Smooth muscle cell (in vitro differentiated cells): ENCODE results near the gene STATH. TPM values are rescaled to one million over a fixed set of nuclear protein-coding genes. Genes with fewer than 3 reads are reported as not detected.

Source experiments
- DNase-seq: peaks from one replicate; lab custom pipeline; 2025; ENCODE audit not compliant: unreplicated experiment; lab: John Stamatoyannopoulos, UW
- H2AFZ ChIP-seq: fragments of 200-600 bp; sonication (generic); 2 replicates; pipeline ENCODE4 v1.6.0; 2016; ENCODE audit warnings: antibody characterized with exemption, low read depth, mild to moderate bottlenecking
- H3F3A ChIP-seq: fragments of 200-600 bp; sonication (generic); 2 replicates; pipeline ENCODE4 v1.6.0; 2017; ENCODE audit warnings: antibody characterized with exemption, low read depth
- H3K27ac ChIP-seq: fragments of 200-600 bp; sonication (generic); 2 replicates; pipeline ENCODE4 v1.5.1; 2016; ENCODE audit warnings: low read depth, mild to moderate bottlenecking
- H3K27me3 ChIP-seq: fragments of 200-600 bp; sonication (generic); 2 replicates; pipeline ENCODE4 v1.6.1; 2016; ENCODE audit warnings: low read depth, mild to moderate bottlenecking
- H3K36me3 ChIP-seq: fragments of 200-600 bp; sonication (generic); 2 replicates; pipeline ENCODE4 v1.5.1; 2016; ENCODE audit warnings: low read depth
- H3K4me1 ChIP-seq: fragments of 200-600 bp; sonication (generic); 2 replicates; pipeline ENCODE4 v1.5.1; 2016; ENCODE audit warnings: low read depth
- H3K4me2 ChIP-seq: fragments of 200-600 bp; sonication (generic); 2 replicates; pipeline ENCODE4 v1.6.0; 2016; ENCODE audit warnings: mild to moderate bottlenecking
- H3K4me3 ChIP-seq: fragments of 200-600 bp; sonication (generic); 2 replicates; pipeline ENCODE4 v1.5.1; 2016; ENCODE audit warnings: mild to moderate bottlenecking
- H3K79me2 ChIP-seq: fragments of 200-600 bp; sonication (generic); 2 replicates; pipeline ENCODE4 v1.6.0; 2016; ENCODE audit warnings: low read depth, mild to moderate bottlenecking
- H3K9ac ChIP-seq: fragments of 200-600 bp; sonication (generic); 2 replicates; pipeline ENCODE4 v1.6.0; 2016; ENCODE audit warnings: low read depth
- H3K9me3 ChIP-seq: fragments of 200-600 bp; sonication (generic); replicated peaks from 2 replicates; pipeline ENCODE4 v1.5.1; 2016; ENCODE audit warnings: low read depth
- H4K20me1 ChIP-seq: fragments of 200-600 bp; sonication (generic); 2 replicates; pipeline ENCODE4 v1.6.0; 2016; ENCODE audit warnings: low read depth
- CTCF ChIP-seq: fragments of 200-600 bp; sonication (generic); IDR thresholded peaks from 2 replicates; pipeline ENCODE4 v1.5.1; 2017; ENCODE audit warnings: borderline replicate concordance, mild to moderate bottlenecking, antibody characterized with exemption; ENCODE audit not compliant: insufficient read depth, poor library complexity, severe bottlenecking
- WGBS: methylation state at CpG from one replicate; pipeline ENCODE4 v1.1.7; 2016; ENCODE audit warnings: low lambda C conversion rate; 5-methylcytosine and 5-hydroxymethylcytosine counted together
- polyA plus RNA-seq: library from polyadenylated mRNA; unstranded; fragments of >200 nt; fragmentation: Nextera tagmentation; extraction: Ambion mirVana; gene quantifications from 2 replicates; pipeline ENCODE4 v1.2.1, GENCODE V29; 2016
- total RNA-seq: library from RNA; depleted of rRNA; stranded (reverse); fragments of >200 nt; gene quantifications from 2 replicates; pipeline ENCODE4 v1.2.3, GENCODE V29; 2014

The STATH gene
- total RNA-seq (not detected in 2 replicates), polyA plus RNA-seq (not detected in 2 replicates)

GRCh38 chr4:69995526-69996016, at the start of gene STATH:
Gene STATH, plus strand, starts transcription at chr4:69995966. Its CDS starts 2,472 bp downstream, at chr4:69998438.
- no peaks in the 10 kb centered on the region for H4K20me1 ChIP-seq
- no peak within 1 kb of the TSS for H3K9ac ChIP-seq
- no peaks in the 10 kb centered on the region for H3K4me1 ChIP-seq
- no peaks in the 10 kb centered on the region for H3F3A ChIP-seq
- no peak within 1 kb of the TSS for H2AFZ ChIP-seq
- no peak within 1 kb of the TSS for H3K4me2 ChIP-seq
- no peaks in the 10 kb centered on the region for H3K36me3 ChIP-seq
- H3K27me3 ChIP-seq: no peaks in the 10 kb centered on the region
- 52% methylated on average over 3 of the region's 3 CpGs for whole genome bisulfite sequencing
- H3K27ac ChIP-seq: no peak within 1 kb of the TSS
- no peaks in the 10 kb centered on the region for H3K9me3 ChIP-seq
- H3K4me3 ChIP-seq: no peak within 1 kb of the TSS
- TF ChIP-seq CTCF: no peak
- H3K79me2 ChIP-seq: no peaks in the 10 kb centered on the region
- DNase-seq: no peak

GRCh38 chr4:69951602-69952001, 44.2 kb upstream of the STATH start:
- no peaks in the 10 kb centered on the region for H3K27me3 ChIP-seq
- no peaks in the 10 kb centered on the region for H4K20me1 ChIP-seq
- H3K4me1 ChIP-seq: peaks cover 7% of the 10 kb centered on the region
- no peak overlapping the region for H3K4me3 ChIP-seq
- no peaks in the 10 kb centered on the region for H3K79me2 ChIP-seq
- no peaks in the 10 kb centered on the region for H3K36me3 ChIP-seq
- H3K9me3 ChIP-seq: no peaks in the 10 kb centered on the region
- no peak overlapping the region for H3K4me2 ChIP-seq
- no peaks in the 10 kb centered on the region for H3F3A ChIP-seq
- DNase-seq: no peak
- no peak overlapping the region for H2AFZ ChIP-seq
- 85% methylated on average over 3 of the region's 3 CpGs for WGBS
- no peak overlapping the region for H3K9ac ChIP-seq
- TF ChIP-seq CTCF: no peak
- no peak overlapping the region for H3K27ac ChIP-seq

- H3K9me3 ChIP-seq: no peaks in the 10 kb centered on the region
- H3K9ac ChIP-seq: no peak overlapping the region
- H3K79me2 ChIP-seq: no peaks in the 10 kb centered on the region
- no peaks in the 10 kb centered on the region for H3K36me3 ChIP-seq
- no peak for TF ChIP-seq CTCF
- H3K4me2 ChIP-seq: no peak overlapping the region
- 81% methylated on average over 1 of the region's 1 CpG for WGBS
- no peaks in the 10 kb centered on the region for H3K27me3 ChIP-seq
- no peaks in the 10 kb centered on the region for H4K20me1 ChIP-seq
- H3K4me1 ChIP-seq: peaks cover 7% of the 10 kb centered on the region
- no peak overlapping the region for H3K27ac ChIP-seq
- no peaks in the 10 kb centered on the region for H3F3A ChIP-seq
- H2AFZ ChIP-seq: no peak overlapping the region
- no peak for DNase-seq
- no peak overlapping the region for H3K4me3 ChIP-seq
Measured at GRCh38 chr4:69957209-69957608, 38.6 kb upstream of the STATH start.

GRCh38 chr4:69965628-69966027, 30.1 kb upstream of the STATH start, which contains the start of gene CSN2:
Gene CSN2, minus strand, starts transcription at chr4:69965728. Its CDS starts 4,733 bp downstream, at chr4:69960995.
- no peak within 1 kb of the TSS for H2AFZ ChIP-seq
- TF ChIP-seq CTCF: no peak
- H3K27me3 ChIP-seq: no peaks in the 10 kb centered on the region
- H3K9me3 ChIP-seq: no peaks in the 10 kb centered on the region
- H3K4me2 ChIP-seq: no peak within 1 kb of the TSS
- H3K4me1 ChIP-seq: no peaks in the 10 kb centered on the region
- H3K4me3 ChIP-seq: no peak within 1 kb of the TSS
- no peak for DNase-seq
- 86% methylated on average over 2 of the region's 2 CpGs for WGBS
- H3K27ac ChIP-seq: no peak within 1 kb of the TSS
- H3K79me2 ChIP-seq: no peaks in the 10 kb centered on the region
- no peaks in the 10 kb centered on the region for H4K20me1 ChIP-seq
- no peaks in the 10 kb centered on the region for H3F3A ChIP-seq
- H3K9ac ChIP-seq: no peak within 1 kb of the TSS
- no peaks in the 10 kb centered on the region for H3K36me3 ChIP-seq
